H9 (cell line): ENCODE results near the gene SMTNL2. TPM values are rescaled to one million over a fixed set of nuclear protein-coding genes. Genes with fewer than 3 reads are reported as not detected.

Experiments used
- DNase-seq: peaks from one replicate; pipeline ENCODE4 v3.0.0-alpha.2; 2017
- H2AFZ ChIP-seq: one replicate; pipeline ENCODE4 v1.6.1; 2013; ENCODE audit warnings: mild to moderate bottlenecking, low read length, control low read depth, moderate library complexity
- H2AK5ac ChIP-seq: 2 replicates; pipeline ENCODE4 v1.6.1; 2013; ENCODE audit warnings: low read length, control low read depth, mixed read lengths; ENCODE audit not compliant: insufficient read length
- H2BK120ac ChIP-seq: one replicate; pipeline ENCODE4 v1.6.1; 2013; ENCODE audit warnings: low read depth, mild to moderate bottlenecking, low read length, control low read depth, inconsistent platforms; ENCODE audit not compliant: poor library complexity, severe bottlenecking
- H2BK12ac ChIP-seq: 2 replicates; pipeline ENCODE4 v1.6.1; 2013; ENCODE audit warnings: low read length, control low read depth, mixed read lengths, low read depth; ENCODE audit not compliant: insufficient read length
- H2BK15ac ChIP-seq: 2 replicates; pipeline ENCODE4 v1.6.1; 2013; ENCODE audit warnings: low read depth, low read length, control low read depth
- H2BK20ac ChIP-seq: one replicate; pipeline ENCODE4 v1.6.1; 2013; ENCODE audit warnings: low read depth, mild to moderate bottlenecking, low read length, control low read depth, inconsistent platforms; ENCODE audit not compliant: poor library complexity, severe bottlenecking
- H2BK5ac ChIP-seq: 2 replicates; pipeline ENCODE4 v1.6.1; 2013; ENCODE audit warnings: low read length, control low read depth, mixed read lengths; ENCODE audit not compliant: insufficient read length
- H3K14ac ChIP-seq: 2 replicates; pipeline ENCODE4 v1.6.1; 2013; ENCODE audit warnings: low read length, control low read depth; ENCODE audit not compliant: insufficient read depth
- H3K18ac ChIP-seq: 2 replicates; pipeline ENCODE4 v1.6.1; 2013; ENCODE audit warnings: low read depth, mild to moderate bottlenecking, mixed read lengths, low read length, control low read depth; ENCODE audit not compliant: insufficient read length
- H3K23ac ChIP-seq: 2 replicates; pipeline ENCODE4 v1.6.1; 2013; ENCODE audit warnings: low read length, control low read depth, mixed read lengths, low read depth; ENCODE audit not compliant: insufficient read length
- H3K23me2 ChIP-seq: 2 replicates; pipeline ENCODE4 v1.6.1; 2013; ENCODE audit warnings: low read depth, mild to moderate bottlenecking, mixed read lengths, low read length, control low read depth; ENCODE audit not compliant: insufficient read length, poor library complexity, severe bottlenecking
- H3K27ac ChIP-seq: 2 replicates; pipeline ENCODE4 v1.5.1; 2013; ENCODE audit warnings: low read length, control low read depth, mixed read lengths, low read depth; ENCODE audit not compliant: insufficient read length
- H3K27me3 ChIP-seq: 2 replicates; pipeline ENCODE4 v1.6.1; 2013; ENCODE audit warnings: low read length, control low read depth, inconsistent platforms; ENCODE audit not compliant: insufficient read depth
- H3K4ac ChIP-seq: 2 replicates; pipeline ENCODE4 v1.6.1; 2013; ENCODE audit warnings: low read depth, mild to moderate bottlenecking, control low read depth, inconsistent platforms, low read length, moderate library complexity
- H3K4me1 ChIP-seq: 2 replicates; pipeline ENCODE4 v1.6.1; 2013; ENCODE audit warnings: low read length, control low read depth, inconsistent platforms; ENCODE audit not compliant: insufficient read depth
- H3K4me2 ChIP-seq: 2 replicates; pipeline ENCODE4 v1.6.1; 2013; ENCODE audit warnings: low read length, control low read depth, mixed read lengths; ENCODE audit not compliant: insufficient read length, insufficient read depth
- H3K56ac ChIP-seq: 2 replicates; pipeline ENCODE4 v1.6.1; 2013; ENCODE audit warnings: low read depth, mild to moderate bottlenecking, mixed read lengths, low read length, control low read depth; ENCODE audit not compliant: insufficient read length
- H3K79me1 ChIP-seq: 2 replicates; pipeline ENCODE4 v1.6.1; 2013; ENCODE audit warnings: low read depth, mild to moderate bottlenecking, moderate library complexity, low read length, control low read depth, inconsistent platforms; ENCODE audit not compliant: insufficient read depth, poor library complexity, severe bottlenecking
- H3K79me2 ChIP-seq: 2 replicates; pipeline ENCODE4 v1.6.1; 2013; ENCODE audit warnings: low read length, control low read depth, inconsistent platforms; ENCODE audit not compliant: insufficient read depth
- H3K9ac ChIP-seq: 2 replicates; pipeline ENCODE4 v1.6.1; 2013; ENCODE audit warnings: low read length, control low read depth, mixed read lengths; ENCODE audit not compliant: insufficient read length; ENCODE audit errors: extremely low read depth
- H3K9me3 ChIP-seq: one replicate; pipeline ENCODE4 v1.6.1; 2013; ENCODE audit warnings: low read depth, low read length, inconsistent platforms; ENCODE audit not compliant: control insufficient read depth
- H3T11ph ChIP-seq: one replicate; pipeline ENCODE4 v1.6.1; 2013; ENCODE audit warnings: mild to moderate bottlenecking, low read length, control low read depth, inconsistent platforms
- H4K20me1 ChIP-seq: one replicate; pipeline ENCODE4 v1.6.1; 2013; ENCODE audit not compliant: control insufficient read depth, insufficient read length, insufficient read depth
- H4K5ac ChIP-seq: 2 replicates; pipeline ENCODE4 v1.6.1; 2013; ENCODE audit warnings: low read depth, mild to moderate bottlenecking, mixed read lengths, low read length, control low read depth; ENCODE audit not compliant: insufficient read length
- H4K8ac ChIP-seq: replicated peaks from 2 replicates; pipeline ENCODE4 v1.6.1; 2013; ENCODE audit warnings: low read length, control low read depth, mixed read lengths, low read depth; ENCODE audit not compliant: insufficient read length
- H4K91ac ChIP-seq: 2 replicates; pipeline ENCODE4 v1.6.1; 2013; ENCODE audit warnings: low read depth, mild to moderate bottlenecking, moderate library complexity, mixed read lengths, low read length, control low read depth; ENCODE audit not compliant: insufficient read length
- H3K27ac Mint-ChIP-seq, 3 experiments: 2 replicates in 2 of 3; 3 replicates in 1 of 3; pipeline ENCODE4 v1.8.0; 2020 to 2021; ENCODE audit warnings: mixed read lengths in 3 of 3, mild to moderate bottlenecking in 1 of 3, moderate library complexity in 1 of 3
- H3K27me3 Mint-ChIP-seq: 2 replicates; pipeline ENCODE4 v1.8.0; 2021; ENCODE audit warnings: low read depth, mild to moderate bottlenecking, moderate library complexity, mixed read lengths
- H3K36me3 Mint-ChIP-seq, 3 experiments: 2 replicates in 2 of 3; 3 replicates in 1 of 3; pipeline ENCODE4 v1.8.0; 2020 to 2021; ENCODE audit warnings: low read depth in 3 of 3, mixed read lengths in 3 of 3; ENCODE audit not compliant: insufficient read depth in 1 of 3
- H3K4me1 Mint-ChIP-seq, 2 experiments: 2 replicates each; pipeline ENCODE4 v1.8.0; 2020; ENCODE audit warnings: mixed read lengths in 2 of 2
- H3K4me3 Mint-ChIP-seq, 2 experiments: 2 replicates in 1 of 2; 3 replicates in 1 of 2; pipeline ENCODE4 v1.8.0; 2020 to 2021; ENCODE audit warnings: mild to moderate bottlenecking in 2 of 2, mixed read lengths in 2 of 2, moderate library complexity in 1 of 2
- H3K9me3 Mint-ChIP-seq, 2 experiments: 2 replicates in 1 of 2; 3 replicates in 1 of 2; pipeline ENCODE4 v1.8.0; 2020; ENCODE audit warnings: mild to moderate bottlenecking in 2 of 2, mixed read lengths in 2 of 2, moderate library complexity in 1 of 2
- CTCF ChIP-seq: fragments of 200-600 bp; sonication (generic); conservative IDR thresholded peaks from 3 replicates; pipeline ENCODE4 v1.8.0; 2021; ENCODE audit warnings: antibody characterized with exemption, mild to moderate bottlenecking
- WGBS: extraction: QIAGEN DNeasy Blood & Tissue Kit; methylation state at CpG from one replicate; pipeline ENCODE4 v1.1.7; 2013; ENCODE audit warnings: missing lambda C conversion rate, low lambda C conversion rate, mixed read lengths; ENCODE audit not compliant: insufficient read length; ENCODE audit errors: extremely low coverage; 5-methylcytosine and 5-hydroxymethylcytosine counted together
- total RNA-seq: library from RNA; stranded (reverse); gene quantifications from 2 replicates; pipeline ENCODE4 v1.2.1, GENCODE V29; 2021

Gene SMTNL2
- total RNA-seq, 1 experiment from 2014 or later, result 0.77 TPM

GRCh38 chr17:4579678-4580077 lies 4.7 kb upstream of the SMTNL2 start:
- Histone ChIP-seq H3K79me2 (no peaks in the 10 kb centered on the region), H3K9ac (no peak overlapping the region), H3K23ac (no peak overlapping the region), H3K18ac (no peak overlapping the region), H4K8ac (no peak overlapping the region), H3K4me1 (peaks cover 5% of the 10 kb centered on the region; the same call in 1 of the 2 replicates), H3K27me3 (peaks cover 16% of the 10 kb centered on the region; the same call in 1 of the 2 replicates), H3K9me3 (no peaks in the 10 kb centered on the region), H2BK15ac (no peak overlapping the region), H2BK20ac (no peak overlapping the region), H3K27ac (no peak overlapping the region), H2BK120ac (no peak overlapping the region), H3K4me2 (no peak overlapping the region), H3K14ac (no peak overlapping the region; the same call in 1 of the 2 replicates), H4K20me1 (no peaks in the 10 kb centered on the region), H3K79me1 (no peaks in the 10 kb centered on the region), H3T11ph (no peak overlapping the region), H3K23me2 (peaks cover 10% of the 10 kb centered on the region), H4K91ac (no peak overlapping the region), H2AK5ac (no peak overlapping the region), H3K4ac (no peak overlapping the region), H2AFZ (no peak overlapping the region), H2BK12ac (no peak overlapping the region), H4K5ac (no peak overlapping the region), H2BK5ac (no peak overlapping the region), H3K56ac (no peak overlapping the region)
- peaks cover 32 to 55% of the 10 kb centered on the region in 2 experiments for H3K4me1 Mint-ChIP-seq
- peaks cover 0 to 3% of the 10 kb centered on the region in 2 experiments; a peak in 2 of 5 replicates for H3K9me3 Mint-ChIP-seq
- no peak overlapping the region for H3K27ac Mint-ChIP-seq
- DNase-seq, result no peak
- no peak for TF ChIP-seq CTCF
- H3K4me3 Mint-ChIP-seq, result no peak overlapping the region
- H3K36me3 Mint-ChIP-seq, result peaks cover 0 to 6% (median 0%) of the 10 kb centered on the region in 3 experiments; a peak in 1 of 7 replicates
- H3K27me3 Mint-ChIP-seq, result peaks cover 37% of the 10 kb centered on the region
- WGBS, result no CpG with 5 or more reads among the region's 11 CpGs
